IPS-20b (cell line): Measurements from ENCODE around the gene GALNT15.

Source experiments
- H3K27ac ChIP-seq: one replicate; pipeline ENCODE4 v1.5.1; 2013; ENCODE audit warnings: low read length
- H3K27me3 ChIP-seq: 2 replicates; pipeline ENCODE4 v1.6.1; 2013; ENCODE audit warnings: mild to moderate bottlenecking, low read length, inconsistent platforms; ENCODE audit not compliant: insufficient read depth
- H3K36me3 ChIP-seq: 2 replicates; pipeline ENCODE4 v1.6.1; 2013; ENCODE audit warnings: low read depth, mild to moderate bottlenecking, inconsistent platforms, low read length, moderate library complexity; ENCODE audit not compliant: insufficient read depth
- H3K4me1 ChIP-seq: 2 replicates; pipeline ENCODE4 v1.6.1; 2013; ENCODE audit warnings: mild to moderate bottlenecking, control low read depth, inconsistent platforms, low read length, moderate library complexity; ENCODE audit not compliant: insufficient read depth
- H3K4me3 ChIP-seq: 2 replicates; pipeline ENCODE4 v1.5.1; 2013; ENCODE audit warnings: mild to moderate bottlenecking, low read length, inconsistent platforms
- H3K9ac ChIP-seq: 2 replicates; pipeline ENCODE4 v1.6.1; 2013; ENCODE audit warnings: low read depth, mild to moderate bottlenecking, inconsistent platforms, low read length, moderate library complexity
- H3K9me3 ChIP-seq: 2 replicates; pipeline ENCODE4 v1.6.1; 2013; ENCODE audit warnings: mild to moderate bottlenecking, low read depth, low read length, inconsistent platforms; ENCODE audit not compliant: insufficient read depth

The GALNT15 gene

GRCh38 chr3:16258866-16259265, 84.4 kb downstream of the GALNT15 start:
- Histone ChIP-seq H3K36me3 (peaks cover 34% of the 10 kb centered on the region), H3K4me3 (no peak overlapping the region), H3K9me3 (no peaks in the 10 kb centered on the region), H3K27me3 (no peaks in the 10 kb centered on the region), H3K4me1 (no peaks in the 10 kb centered on the region), H3K9ac (no peak overlapping the region), H3K27ac (no peak overlapping the region)

DNA sequence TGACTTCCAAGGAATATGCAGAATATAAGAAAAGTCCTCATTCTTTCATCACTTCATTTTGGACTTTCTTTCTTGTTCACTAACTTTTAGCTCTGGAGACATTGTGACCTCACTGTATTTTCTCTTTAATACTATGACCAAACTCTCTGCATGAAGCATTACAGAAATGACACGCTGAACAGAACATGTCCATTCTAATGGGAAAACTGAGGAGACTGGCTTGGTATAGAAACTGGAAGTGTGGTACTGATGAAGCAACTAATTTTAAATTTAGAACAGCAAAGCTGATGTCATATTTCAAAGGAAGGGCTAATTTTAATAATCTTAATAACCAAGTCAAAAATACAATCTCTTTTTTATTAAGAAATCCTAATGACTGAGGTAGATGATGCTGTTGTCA, 85.6 kb downstream of the GALNT15 start:
- Histone ChIP-seq H3K36me3 (peaks cover 34% of the 10 kb centered on the region), H3K4me1 (no peaks in the 10 kb centered on the region), H3K4me3 (no peak overlapping the region), H3K9ac (no peak overlapping the region), H3K27ac (no peak overlapping the region), H3K9me3 (no peaks in the 10 kb centered on the region), H3K27me3 (no peaks in the 10 kb centered on the region)

DNA sequence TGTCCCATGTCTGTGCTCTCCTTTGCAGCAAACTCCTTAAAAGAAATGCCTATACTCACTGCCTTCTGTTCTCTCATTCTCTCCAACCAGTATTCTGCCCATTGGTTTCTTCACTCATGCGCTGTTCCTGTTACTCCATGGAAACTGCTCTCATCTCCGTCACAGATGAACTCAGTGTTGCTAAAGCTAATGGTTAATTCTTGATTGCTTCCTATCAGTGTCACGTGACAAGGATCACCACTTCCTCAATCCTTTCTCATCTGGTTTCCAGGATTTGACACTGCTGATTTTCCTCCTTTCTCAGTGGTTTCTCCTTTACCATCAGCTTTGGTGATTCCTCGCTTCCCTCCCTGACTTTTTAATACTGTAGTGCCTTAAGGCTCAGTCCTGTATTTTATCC, 87.7 kb downstream of the GALNT15 start:
- Histone ChIP-seq H3K27me3 (no peaks in the 10 kb centered on the region), H3K27ac (no peak overlapping the region), H3K9me3 (no peaks in the 10 kb centered on the region), H3K4me1 (no peaks in the 10 kb centered on the region), H3K4me3 (no peak overlapping the region), H3K36me3 (peaks cover 34% of the 10 kb centered on the region), H3K9ac (no peak overlapping the region)

DNA sequence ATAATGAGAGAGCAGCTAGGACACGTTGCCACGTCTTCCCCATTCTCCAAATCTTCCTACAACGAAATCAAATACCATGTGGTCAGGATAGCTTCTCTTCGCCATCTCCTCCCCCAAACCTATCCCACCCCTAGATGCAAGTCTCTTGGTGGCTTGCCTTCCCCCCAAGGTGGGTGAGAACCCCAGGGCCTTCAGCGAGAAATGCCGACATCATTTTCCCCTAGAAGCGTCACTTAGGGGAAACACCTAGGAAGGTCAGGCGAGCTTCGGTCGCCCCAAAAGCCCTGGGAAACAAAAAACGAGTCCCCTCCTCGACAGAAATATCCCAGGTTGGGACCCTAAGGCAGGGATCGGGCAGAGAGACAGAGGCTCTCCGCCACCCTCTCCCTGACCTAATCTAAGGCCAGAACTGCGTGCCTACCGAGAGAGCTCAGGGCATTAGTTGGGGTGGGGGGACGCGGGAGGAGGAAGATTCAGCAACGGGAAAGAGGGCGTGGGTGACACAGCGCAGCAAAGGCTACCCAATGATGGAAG, 89.8 kb downstream of the GALNT15 start:
- Histone ChIP-seq H3K4me1 (no peaks in the 10 kb centered on the region), H3K27me3 (no peaks in the 10 kb centered on the region), H3K4me3 (peak overlapping the region; percentile 92), H3K9ac (peak overlapping the region; percentile 91), H3K27ac (no peak overlapping the region), H3K9me3 (no peaks in the 10 kb centered on the region), H3K36me3 (peaks cover 28% of the 10 kb centered on the region)

DNA sequence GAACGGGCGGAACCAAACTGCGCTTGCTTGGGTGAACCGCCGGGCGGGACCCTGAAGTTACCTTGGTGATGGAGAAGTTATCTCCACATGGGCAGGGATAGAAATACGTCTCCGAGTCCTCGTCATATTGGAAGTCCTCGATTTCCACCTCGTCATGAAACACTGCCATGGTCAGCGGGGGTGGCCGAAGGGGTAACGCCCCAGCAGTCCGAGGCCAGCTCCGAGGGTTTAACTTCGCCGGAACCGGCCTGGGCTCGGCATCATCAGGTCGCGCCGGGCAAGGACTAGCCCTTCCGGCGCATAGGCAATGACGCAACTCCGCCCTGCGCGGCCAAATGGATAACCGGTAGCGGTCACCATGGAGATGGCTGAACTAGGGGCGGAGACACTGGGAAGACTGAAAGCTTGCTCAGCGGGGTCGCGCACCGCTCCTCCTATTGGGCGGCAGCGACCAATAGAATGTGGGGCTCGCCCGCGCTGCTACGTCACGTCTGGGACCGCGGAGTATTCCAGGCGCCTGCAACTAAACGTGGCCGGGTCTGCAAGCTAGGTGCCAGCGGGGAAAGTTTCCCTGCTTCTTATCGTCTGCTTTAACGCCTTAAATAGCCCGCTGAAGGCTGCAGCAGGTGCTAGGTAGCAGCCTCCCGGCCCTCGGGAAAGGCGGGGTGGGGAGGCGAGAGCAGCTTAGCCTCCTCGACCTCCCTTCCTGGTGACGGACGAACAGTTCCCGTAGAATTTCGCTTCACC, 90.4 kb downstream of the GALNT15 start, which contains the start of the genes DPH3 and OXNAD1:
TSS of gene DPH3 (minus strand) at position 236 of the 747 bp plus-strand sequence. CDS start at position 169, 67 bp downstream.
TSS of gene OXNAD1 (plus strand) at position 505 of the 747 bp plus-strand sequence. CDS start 5,741 bp downstream, outside the sequence.
- Histone ChIP-seq H3K27ac (peak within 1 kb of the TSS; percentile 69), H3K36me3 (peaks cover 26% of the 10 kb centered on the region), H3K27me3 (no peaks in the 10 kb centered on the region), H3K9ac (peak within 1 kb of the TSS; percentile 99), H3K4me1 (no peaks in the 10 kb centered on the region), H3K4me3 (peak within 1 kb of the TSS; percentile 92), H3K9me3 (no peaks in the 10 kb centered on the region)

DNA sequence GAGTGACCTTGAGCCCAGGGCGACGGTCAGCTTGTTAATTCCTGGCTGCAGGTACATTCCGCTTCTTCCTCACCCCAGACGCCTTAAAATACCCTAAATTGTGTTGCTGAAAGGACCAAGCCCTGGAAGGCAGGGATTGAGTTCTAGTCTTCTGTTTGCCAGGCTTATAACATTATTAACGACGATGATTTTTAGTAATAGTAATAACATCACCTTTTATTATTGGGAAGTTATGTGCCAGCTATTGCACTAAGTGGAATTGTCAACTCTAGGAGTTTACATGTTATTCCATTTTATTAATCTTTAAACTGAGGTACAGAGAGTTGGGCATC, 90.9 kb downstream of the GALNT15 start:
- Histone ChIP-seq H3K4me1 (no peaks in the 10 kb centered on the region), H3K4me3 (peak overlapping the region; percentile 92), H3K27me3 (no peaks in the 10 kb centered on the region), H3K36me3 (peaks cover 26% of the 10 kb centered on the region), H3K27ac (peak overlapping the region; percentile 69), H3K9ac (peak overlapping the region; percentile 99), H3K9me3 (no peaks in the 10 kb centered on the region)

DNA sequence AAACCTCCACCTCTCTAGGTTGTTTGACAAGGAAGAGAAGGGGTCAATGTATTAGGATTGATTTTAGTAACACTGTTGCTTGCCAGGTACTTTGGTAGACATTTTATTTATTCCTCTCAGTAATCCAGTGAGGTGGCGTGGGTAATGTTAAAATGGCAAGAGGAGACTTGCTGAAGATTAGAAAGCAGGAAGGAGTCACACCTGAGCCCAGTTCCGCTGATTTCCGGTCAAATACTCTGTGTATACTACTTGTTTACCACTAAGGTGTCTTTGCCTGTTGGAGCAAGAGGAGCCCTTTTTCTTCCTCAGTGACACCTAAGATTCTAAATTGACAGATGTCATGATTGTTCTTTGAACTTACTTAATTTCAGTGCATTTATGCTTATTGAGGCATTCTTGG, 92.2 kb downstream of the GALNT15 start:
- Histone ChIP-seq H3K27me3 (no peaks in the 10 kb centered on the region), H3K9me3 (no peaks in the 10 kb centered on the region), H3K4me3 (peak overlapping the region; percentile 4; the same call in 1 of the 2 replicates), H3K9ac (no peak overlapping the region), H3K4me1 (no peaks in the 10 kb centered on the region), H3K36me3 (peaks cover 27% of the 10 kb centered on the region), H3K27ac (no peak overlapping the region)

- Histone ChIP-seq H3K4me3 (no peak overlapping the region), H3K9ac (no peak overlapping the region), H3K36me3 (peaks cover 59% of the 10 kb centered on the region)
These were observed 96.4 kb downstream of the GALNT15 start for GRCh38 chr3:16270855-16271254.

GRCh38 chr3:16272588-16272987, 98.1 kb downstream of the GALNT15 start:
- Histone ChIP-seq H3K36me3 (peaks cover 69% of the 10 kb centered on the region), H3K4me1 (no peaks in the 10 kb centered on the region), H3K4me3 (no peak overlapping the region), H3K9me3 (no peaks in the 10 kb centered on the region), H3K27ac (no peak overlapping the region), H3K9ac (no peak overlapping the region), H3K27me3 (no peaks in the 10 kb centered on the region)

More at GRCh38 chr3:16270855-16271254, 96.4 kb downstream of the GALNT15 start:
- no peaks in the 10 kb centered on the region for H3K27me3 ChIP-seq
- no peaks in the 10 kb centered on the region for H3K9me3 ChIP-seq
- H3K4me1 ChIP-seq, result no peaks in the 10 kb centered on the region
- H3K27ac ChIP-seq, result no peak overlapping the region

DNA sequence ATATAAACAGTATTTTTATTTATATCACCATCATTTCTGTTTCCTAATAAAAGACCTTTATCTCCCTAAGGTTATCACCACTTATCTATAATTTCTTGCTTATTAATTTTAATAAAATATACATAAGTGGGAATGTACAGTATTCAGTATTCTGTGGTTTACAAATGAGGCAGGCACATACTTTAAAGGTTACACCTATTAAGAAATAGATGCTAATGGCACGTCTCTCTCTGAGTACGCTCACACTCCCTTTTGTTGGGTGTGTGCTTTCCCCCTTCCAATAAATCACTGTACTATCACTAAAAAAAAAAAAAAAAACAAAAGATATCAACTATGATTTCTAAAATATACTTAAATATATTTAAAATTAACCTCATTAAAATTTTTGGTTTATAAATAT, 99.4 kb downstream of the GALNT15 start:
- H3K4me1 ChIP-seq, result no peaks in the 10 kb centered on the region

DNA sequence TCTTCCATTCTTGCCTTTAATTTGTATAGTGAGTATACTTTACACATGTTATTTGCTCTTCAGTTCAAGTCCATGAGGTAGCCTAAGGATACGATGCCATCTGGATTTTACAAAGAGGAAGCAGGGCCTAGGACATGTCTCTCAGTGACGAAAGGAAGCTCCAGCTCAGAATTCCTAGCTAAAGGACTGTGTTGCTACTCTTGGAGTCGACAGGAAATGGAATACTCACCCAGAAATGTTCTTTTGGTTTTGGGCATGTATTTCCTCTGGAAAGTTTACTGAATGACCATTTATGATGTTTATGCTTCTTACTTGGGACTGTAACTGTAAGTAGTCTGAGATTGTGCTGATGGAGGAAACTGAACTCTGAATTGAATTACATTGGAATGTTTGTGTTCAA, 103.0 kb downstream of the GALNT15 start:
- peaks cover 68% of the 10 kb centered on the region for H3K36me3 ChIP-seq
- H3K4me1 ChIP-seq, result no peaks in the 10 kb centered on the region
- H3K9ac ChIP-seq, result no peak overlapping the region
- no peak overlapping the region for H3K27ac ChIP-seq
- no peak overlapping the region for H3K4me3 ChIP-seq
- no peaks in the 10 kb centered on the region for H3K9me3 ChIP-seq
- H3K27me3 ChIP-seq, result no peaks in the 10 kb centered on the region

More for the DNA sequence above, 99.4 kb downstream of the GALNT15 start:
- Histone ChIP-seq H3K36me3 (peaks cover 77% of the 10 kb centered on the region), H3K27ac (no peak overlapping the region), H3K27me3 (no peaks in the 10 kb centered on the region), H3K4me3 (no peak overlapping the region), H3K9me3 (no peaks in the 10 kb centered on the region), H3K9ac (no peak overlapping the region)
